Skeletal muscle satellite cell (primary cell): ENCODE data around the gene ARL5B.

Experiments
- H3K27me3 ChIP-seq: 2 replicates; pipeline ENCODE4 v1.7.0; 2013; ENCODE audit warnings: low read length; ENCODE audit not compliant: control insufficient read depth, insufficient read depth
- H3K36me3 ChIP-seq: 2 replicates; pipeline ENCODE4 v1.7.0; 2013; ENCODE audit warnings: mild to moderate bottlenecking, control low read depth, low read length; ENCODE audit not compliant: insufficient read depth
- H3K4me1 ChIP-seq: 2 replicates; pipeline ENCODE4 v1.7.0; 2013; ENCODE audit warnings: low read length; ENCODE audit not compliant: control insufficient read depth, insufficient read depth
- H3K4me2 ChIP-seq: 2 replicates; pipeline ENCODE4 v1.7.0; 2013; ENCODE audit warnings: mild to moderate bottlenecking, low read length
- H3K4me3 ChIP-seq: 2 replicates; pipeline ENCODE4 v1.7.0; 2013; ENCODE audit warnings: low read length
- H3K9ac ChIP-seq: 2 replicates; pipeline ENCODE4 v1.7.0; 2013; ENCODE audit warnings: mild to moderate bottlenecking, low read depth, low read length, moderate library complexity
- H3K9me3 ChIP-seq: replicated peaks from 2 replicates; pipeline ENCODE4 v1.7.0; 2013; ENCODE audit warnings: mild to moderate bottlenecking, control low read depth, low read length

The ARL5B gene

DNA sequence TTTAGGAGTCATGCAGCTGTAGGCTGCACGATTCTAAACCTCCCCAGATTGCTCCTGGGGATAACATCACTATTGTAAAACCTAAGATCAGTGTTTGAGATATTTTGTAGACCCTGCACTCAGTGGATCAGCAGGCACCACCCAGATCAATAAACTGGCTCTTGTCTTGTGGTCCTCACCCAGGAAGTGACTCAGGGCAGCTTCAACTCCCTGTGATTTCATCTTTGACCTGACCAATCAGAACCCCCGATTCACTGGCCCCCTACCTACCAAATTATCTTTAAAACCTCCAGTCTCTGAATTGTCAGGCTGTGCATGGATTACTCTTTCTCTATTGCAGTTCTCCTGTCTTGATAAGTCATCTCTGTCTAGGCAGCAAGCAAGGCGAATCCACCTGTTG is 25.7 kb downstream of the ARL5B start:
- Histone ChIP-seq H3K4me1 (peaks cover 31% of the 10 kb centered on the region), H3K27me3 (no peaks in the 10 kb centered on the region), H3K4me2 (no peak overlapping the region), H3K4me3 (no peak overlapping the region), H3K9me3 (no peaks in the 10 kb centered on the region), H3K36me3 (peaks cover 4% of the 10 kb centered on the region), H3K9ac (no peak overlapping the region)

DNA sequence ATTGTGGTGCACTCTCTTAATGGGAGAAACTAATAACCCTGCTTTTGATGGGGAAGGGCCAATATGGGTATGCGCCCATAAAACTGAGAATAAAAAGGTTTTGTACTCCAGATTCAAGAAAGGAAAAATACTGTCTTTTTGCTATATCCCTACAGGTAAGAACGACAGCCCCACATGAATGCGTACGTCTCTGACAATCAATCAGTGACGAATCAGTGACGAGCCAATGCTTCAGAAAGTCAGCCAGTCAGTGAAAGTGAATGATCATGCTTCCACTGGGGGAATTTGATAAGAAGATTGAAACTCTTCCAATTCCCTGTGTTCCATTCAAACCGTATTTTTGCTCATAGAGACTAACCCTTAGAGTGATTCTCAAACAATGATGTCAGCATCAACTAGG is 26.3 kb downstream of the ARL5B start:
- no peak overlapping the region for H3K4me3 ChIP-seq
- H3K4me1 ChIP-seq: peaks cover 31% of the 10 kb centered on the region
- H3K9ac ChIP-seq: no peak overlapping the region
- H3K9me3 ChIP-seq: no peaks in the 10 kb centered on the region
- peaks cover 4% of the 10 kb centered on the region for H3K36me3 ChIP-seq
- no peak overlapping the region for H3K4me2 ChIP-seq
- H3K27me3 ChIP-seq: no peaks in the 10 kb centered on the region

DNA sequence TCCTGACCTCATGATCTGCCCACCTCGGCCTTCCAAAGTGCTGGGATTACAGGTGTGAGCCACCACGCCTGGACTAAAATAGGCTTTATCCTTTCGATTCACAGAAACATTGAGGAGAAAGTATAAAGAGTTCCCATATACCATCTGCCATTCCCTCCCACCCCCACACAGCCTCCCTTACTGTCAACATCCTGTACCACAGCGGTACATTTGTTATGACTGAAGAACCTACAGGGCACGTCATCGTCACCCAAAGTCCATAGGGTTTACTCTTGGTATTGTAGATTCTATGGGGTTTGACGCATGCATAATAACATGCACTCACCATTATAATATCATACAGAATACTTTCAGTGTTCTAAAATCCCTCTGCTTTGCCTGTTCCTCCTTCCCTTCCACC is 28.0 kb downstream of the ARL5B start:
- H3K4me1 ChIP-seq: peaks cover 17% of the 10 kb centered on the region
- H3K9me3 ChIP-seq: no peaks in the 10 kb centered on the region
- no peaks in the 10 kb centered on the region for H3K36me3 ChIP-seq
- no peak overlapping the region for H3K9ac ChIP-seq
- H3K4me3 ChIP-seq: no peak overlapping the region
- H3K4me2 ChIP-seq: no peak overlapping the region
- H3K27me3 ChIP-seq: no peaks in the 10 kb centered on the region

DNA sequence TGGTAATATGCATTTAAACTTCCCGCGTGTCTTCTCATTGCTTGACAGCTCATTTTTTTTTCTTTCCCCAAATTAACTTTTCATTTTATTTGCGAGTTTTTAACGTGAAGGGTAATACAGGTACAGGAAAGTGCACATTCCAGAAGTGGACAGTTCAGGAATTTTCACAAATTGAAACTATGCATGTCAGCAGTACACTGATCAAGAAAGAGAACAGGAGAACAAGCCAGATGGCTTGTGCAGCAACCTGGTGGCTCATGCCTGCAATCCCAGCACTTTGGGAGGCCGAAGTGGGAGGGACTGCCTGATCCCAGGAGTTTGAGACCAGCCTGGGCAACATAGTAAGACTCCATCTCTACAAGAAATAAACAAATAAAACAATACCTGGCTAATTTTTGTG is 28.5 kb downstream of the ARL5B start:
- no peak overlapping the region for H3K4me3 ChIP-seq

DNA sequence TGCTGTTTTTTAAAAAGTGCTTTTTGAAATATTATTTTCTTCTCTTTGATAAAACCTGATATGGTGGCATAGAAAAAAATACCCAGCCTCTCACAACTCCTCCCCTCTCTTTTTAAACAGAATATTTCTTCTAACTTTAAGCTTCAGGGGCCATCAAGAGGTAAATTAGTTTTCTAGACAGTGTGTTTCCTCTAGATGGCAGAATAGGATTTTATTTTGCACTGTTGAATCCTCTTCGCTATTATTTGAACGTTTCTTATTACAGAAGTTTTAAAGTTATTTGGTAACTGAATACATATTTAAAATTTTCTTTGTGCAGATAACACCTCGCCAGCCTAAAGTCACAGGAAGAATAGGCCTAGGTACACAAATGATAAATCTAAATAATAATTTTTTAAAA is 30.3 kb downstream of the ARL5B start:
- Histone ChIP-seq H3K27me3 (no peaks in the 10 kb centered on the region), H3K4me1 (no peaks in the 10 kb centered on the region), H3K9me3 (no peaks in the 10 kb centered on the region), H3K4me3 (no peak overlapping the region), H3K9ac (no peak overlapping the region), H3K4me2 (no peak overlapping the region), H3K36me3 (no peaks in the 10 kb centered on the region)

More for the DNA sequence above, 28.5 kb downstream of the ARL5B start:
- H3K9me3 ChIP-seq: no peaks in the 10 kb centered on the region
- H3K4me2 ChIP-seq: no peak overlapping the region
- peaks cover 12% of the 10 kb centered on the region for H3K4me1 ChIP-seq
- H3K36me3 ChIP-seq: no peaks in the 10 kb centered on the region
- no peak overlapping the region for H3K9ac ChIP-seq
- no peaks in the 10 kb centered on the region for H3K27me3 ChIP-seq

DNA sequence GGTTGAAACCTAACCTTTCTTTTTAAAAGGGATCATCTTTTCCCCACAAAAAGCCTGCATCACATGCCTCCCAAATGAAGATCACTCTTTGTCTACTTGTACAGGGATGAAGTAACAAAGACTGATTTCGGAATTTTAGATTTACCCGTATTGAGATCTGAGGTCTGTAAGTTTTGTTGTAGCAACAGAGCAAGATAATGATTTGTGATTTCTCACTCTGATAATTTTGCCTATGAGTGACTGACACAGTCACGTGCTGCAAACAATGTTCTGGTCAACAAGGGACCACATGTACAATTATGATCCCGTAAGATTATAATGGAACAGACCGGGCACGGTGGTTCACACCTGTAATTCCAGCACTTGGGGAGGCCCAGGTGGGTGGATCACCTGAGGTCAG is 31.3 kb downstream of the ARL5B start:
- no peak overlapping the region for H3K4me2 ChIP-seq
- H3K9me3 ChIP-seq: no peaks in the 10 kb centered on the region
- no peaks in the 10 kb centered on the region for H3K36me3 ChIP-seq
- no peak overlapping the region for H3K4me3 ChIP-seq
- H3K27me3 ChIP-seq: no peaks in the 10 kb centered on the region
- no peak overlapping the region for H3K9ac ChIP-seq
- no peaks in the 10 kb centered on the region for H3K4me1 ChIP-seq

DNA sequence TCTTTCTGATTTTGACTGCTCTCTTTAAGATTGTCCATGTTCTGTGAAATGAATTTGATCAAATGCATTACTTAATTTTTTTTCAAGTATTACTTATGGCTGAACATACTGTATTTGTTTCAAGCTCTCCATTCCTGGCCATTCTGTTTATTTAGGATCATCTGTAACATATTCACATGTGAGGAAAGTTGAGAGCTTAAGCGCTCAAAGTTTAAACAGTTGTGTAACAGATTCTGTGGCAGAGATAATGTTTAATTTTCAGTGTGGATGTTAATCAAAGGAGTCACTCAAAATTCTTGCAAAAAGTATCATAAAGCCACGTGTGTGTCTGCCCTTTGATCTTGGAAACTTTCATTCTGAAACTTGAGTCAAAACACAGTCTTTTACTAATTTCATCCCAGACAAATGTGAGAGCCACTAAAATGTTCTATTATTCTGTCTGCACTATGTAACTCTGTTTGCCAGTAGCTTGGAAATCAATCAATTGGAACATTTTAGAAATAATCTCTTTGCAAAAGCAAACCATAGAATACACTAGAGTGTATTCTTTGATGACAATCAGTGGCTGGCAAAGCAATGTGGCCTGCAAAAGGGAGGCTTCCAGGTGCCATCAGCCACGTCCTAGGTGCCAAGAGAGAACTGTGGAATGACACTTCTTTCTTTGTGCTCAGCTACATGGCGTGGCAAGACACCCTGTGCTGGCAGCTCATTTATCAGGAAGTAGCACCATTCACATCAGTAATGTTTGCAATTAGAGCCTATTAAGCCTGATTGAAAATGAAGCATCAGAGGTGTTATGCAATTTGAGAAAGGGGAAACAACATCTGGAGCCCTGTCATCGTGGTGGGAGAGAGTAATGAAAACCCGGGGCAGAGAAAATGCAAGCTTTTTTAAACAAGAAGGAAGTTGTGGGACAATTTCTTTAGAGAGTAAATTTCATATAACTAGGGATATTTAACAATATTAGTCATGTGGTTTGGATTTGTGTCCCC is 40.9 kb downstream of the ARL5B start:
- Histone ChIP-seq H3K36me3 (no peaks in the 10 kb centered on the region), H3K9me3 (no peaks in the 10 kb centered on the region), H3K4me3 (no peak overlapping the region), H3K27me3 (peaks cover 8% of the 10 kb centered on the region), H3K4me2 (no peak overlapping the region), H3K4me1 (no peaks in the 10 kb centered on the region), H3K9ac (no peak overlapping the region)

DNA sequence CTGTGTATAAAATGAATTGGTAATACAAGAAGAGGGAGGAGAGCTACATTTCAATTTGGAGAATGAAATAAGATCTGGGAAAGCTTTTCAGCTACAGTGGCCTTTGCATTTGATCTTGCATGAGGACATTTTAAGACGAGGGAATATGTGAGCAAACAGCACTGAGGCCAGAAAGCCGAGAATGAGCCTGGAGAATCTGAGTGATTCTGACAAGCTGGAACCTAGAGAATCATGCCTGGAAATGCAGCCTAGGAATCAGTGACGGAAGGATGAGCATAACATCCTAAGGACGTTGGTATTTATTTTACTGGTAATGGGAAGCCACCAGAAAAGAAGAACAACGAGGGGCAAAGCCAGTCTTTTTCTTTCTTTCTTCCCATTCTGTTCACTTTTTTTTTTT is 44.3 kb downstream of the ARL5B start:
- no peaks in the 10 kb centered on the region for H3K36me3 ChIP-seq
- no peaks in the 10 kb centered on the region for H3K9me3 ChIP-seq
- H3K4me1 ChIP-seq: no peaks in the 10 kb centered on the region
- peaks cover 8% of the 10 kb centered on the region for H3K27me3 ChIP-seq
- H3K4me2 ChIP-seq: no peak overlapping the region
- H3K4me3 ChIP-seq: no peak overlapping the region
- no peak overlapping the region for H3K9ac ChIP-seq

DNA sequence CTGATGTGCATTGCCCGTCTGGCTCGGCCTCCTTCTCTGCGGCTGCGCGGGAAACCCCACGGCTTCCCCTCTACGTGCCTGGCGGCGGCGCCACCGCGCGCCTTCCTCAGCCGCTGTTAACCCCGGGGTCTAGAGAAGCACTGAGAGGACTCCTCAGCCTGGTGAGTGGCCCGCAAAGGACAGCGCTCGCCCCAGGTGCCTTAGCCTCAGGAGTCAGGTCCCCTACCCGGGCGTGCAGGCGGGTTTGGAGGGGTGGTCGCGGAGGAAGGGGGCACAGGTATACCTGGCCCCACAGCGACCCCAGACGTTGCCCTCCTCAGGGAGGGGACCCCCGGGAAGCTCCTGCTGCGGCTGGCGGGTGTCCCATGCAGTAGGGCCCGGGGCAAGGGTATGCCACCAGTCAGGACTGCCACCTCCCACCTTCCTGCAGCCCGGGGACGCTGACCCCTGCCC is 51.0 kb downstream of the ARL5B start:
- no peaks in the 10 kb centered on the region for H3K9me3 ChIP-seq

DNA sequence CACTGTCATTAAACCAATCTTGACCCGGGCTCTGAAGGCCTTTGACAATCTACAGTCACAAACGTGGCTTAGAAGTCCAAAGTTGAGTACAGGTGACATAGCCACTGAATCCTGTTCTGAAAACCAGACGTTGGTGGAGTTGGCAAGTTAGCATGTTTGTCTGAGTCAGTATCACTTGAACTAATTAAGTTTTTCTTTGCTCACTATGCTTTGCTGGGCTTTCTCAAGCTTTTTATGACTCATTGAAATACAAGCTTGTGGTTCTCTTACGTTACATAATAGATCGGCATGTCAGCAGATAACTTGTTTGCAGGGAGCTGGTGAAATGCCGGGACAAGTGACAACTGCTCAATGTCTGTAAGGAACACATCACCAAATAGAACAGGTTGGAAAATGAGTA is 53.8 kb downstream of the ARL5B start:
- H3K36me3 ChIP-seq: no peaks in the 10 kb centered on the region
- H3K9ac ChIP-seq: no peak overlapping the region

More for the DNA sequence above, 51.0 kb downstream of the ARL5B start:
- H3K4me1 ChIP-seq: peaks cover 6% of the 10 kb centered on the region
- H3K27me3 ChIP-seq: no peaks in the 10 kb centered on the region
- no peak overlapping the region for H3K4me3 ChIP-seq
- no peak overlapping the region for H3K4me2 ChIP-seq
- no peak overlapping the region for H3K9ac ChIP-seq
- H3K36me3 ChIP-seq: no peaks in the 10 kb centered on the region

DNA sequence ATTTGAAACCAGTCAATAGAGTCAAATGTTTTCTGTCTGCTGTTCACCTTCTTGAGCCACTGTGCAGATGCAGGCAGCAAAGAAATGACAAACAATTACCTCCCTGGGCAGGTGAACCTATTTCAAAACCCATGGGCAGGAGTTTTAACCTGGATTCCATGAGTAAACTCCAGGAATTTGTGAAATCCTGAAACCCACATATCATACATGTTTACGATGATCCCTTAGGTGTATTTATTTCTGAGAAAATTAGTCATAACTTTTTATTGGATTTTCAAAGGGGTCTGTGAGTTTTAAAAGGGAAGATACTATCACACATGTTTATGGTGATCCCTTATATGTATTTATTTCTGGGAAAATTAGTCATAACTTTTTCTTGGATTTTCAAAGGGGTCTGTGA is 59.8 kb downstream of the ARL5B start:
- Histone ChIP-seq H3K36me3 (no peaks in the 10 kb centered on the region), H3K4me2 (no peak overlapping the region), H3K9me3 (no peaks in the 10 kb centered on the region), H3K27me3 (peaks cover 3% of the 10 kb centered on the region), H3K9ac (no peak overlapping the region), H3K4me1 (no peaks in the 10 kb centered on the region), H3K4me3 (no peak overlapping the region)

More for the DNA sequence above, 53.8 kb downstream of the ARL5B start:
- Histone ChIP-seq H3K4me2 (no peak overlapping the region), H3K9me3 (no peaks in the 10 kb centered on the region), H3K27me3 (no peaks in the 10 kb centered on the region), H3K4me1 (peaks cover 6% of the 10 kb centered on the region), H3K4me3 (no peak overlapping the region)

DNA sequence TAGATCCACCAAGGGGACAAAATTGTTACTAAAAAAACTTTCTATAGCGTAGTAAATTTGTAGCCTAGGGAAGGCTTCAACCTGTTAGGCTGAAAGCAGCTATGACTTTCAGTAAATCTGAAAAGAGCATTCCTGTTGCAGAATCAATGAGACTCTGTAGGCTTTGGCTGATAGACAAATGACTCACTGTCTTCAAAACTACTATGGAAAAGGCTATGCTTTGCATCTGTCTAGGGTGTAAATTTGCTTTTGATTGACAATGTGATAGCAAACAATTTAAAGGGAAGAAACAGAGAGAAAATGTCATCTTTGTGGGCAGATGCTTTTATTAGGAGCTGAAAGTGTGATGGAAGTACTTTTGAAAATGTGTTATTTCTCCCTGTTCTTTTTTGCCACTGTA is 60.6 kb downstream of the ARL5B start:
- Histone ChIP-seq H3K9ac (no peak overlapping the region), H3K4me1 (no peaks in the 10 kb centered on the region), H3K4me3 (no peak overlapping the region), H3K4me2 (no peak overlapping the region), H3K27me3 (peaks cover 3% of the 10 kb centered on the region), H3K9me3 (no peaks in the 10 kb centered on the region), H3K36me3 (no peaks in the 10 kb centered on the region)
